BJ (cell line): ENCODE measurements around the gene KIF26B. TPM values are rescaled to one million over a fixed set of nuclear protein-coding genes. Genes with fewer than 3 reads are reported as not detected.

Experiments
- CTCF ChIA-PET: fragments of 350-600 bp; formaldehyde crosslinking; extraction: SDS; loops from one replicate; lab custom pipeline; 2021; ENCODE audit warnings: antibody characterized with exemption, inconsistent platforms; lab: Yijun Ruan, JAX
- POLR2A ChIA-PET: fragments of 300-600 bp; sonication (Branson Sonifier 250); formaldehyde crosslinking; extraction: SDS; loops from one replicate; lab custom pipeline; 2021; ENCODE audit warnings: antibody characterized with exemption; lab: Charles Lee
- DNase-seq: peaks from one replicate; pipeline ENCODE4 v3.0.0-alpha.2; 2011; ENCODE audit warnings: low read depth
- H3K27me3 ChIP-seq: 2 replicates; pipeline ENCODE4 v1.6.0; 2011; ENCODE audit warnings: low read length; ENCODE audit not compliant: control insufficient read depth, insufficient read depth
- H3K36me3 ChIP-seq: 2 replicates; pipeline ENCODE4 v1.5.1; 2011; ENCODE audit warnings: low read length; ENCODE audit not compliant: control insufficient read depth, insufficient read depth
- H3K4me3 ChIP-seq: 2 replicates; pipeline ENCODE4 v1.5.1; 2011; ENCODE audit warnings: low read depth, mild to moderate bottlenecking, control low read depth, low read length
- polyA plus RNA-seq: library from polyadenylated mRNA; depleted of rRNA; stranded (reverse); fragments of >200 nt; gene quantifications from 2 replicates; pipeline ENCODE4 v1.2.3, GENCODE V29; 2011
- TF ChIP-seq, protein P1 (sequence below): IDR thresholded peaks from 2 replicates; pipeline ENCODE4 v1.5.1; 2011; ENCODE audit warnings: low read depth, mild to moderate bottlenecking, control low read depth, inconsistent platforms, low read length, moderate library complexity; ENCODE audit not compliant: insufficient read depth

KIF26B gene
- polyA plus RNA-seq, 1 experiment: 2.8 TPM

DNA sequence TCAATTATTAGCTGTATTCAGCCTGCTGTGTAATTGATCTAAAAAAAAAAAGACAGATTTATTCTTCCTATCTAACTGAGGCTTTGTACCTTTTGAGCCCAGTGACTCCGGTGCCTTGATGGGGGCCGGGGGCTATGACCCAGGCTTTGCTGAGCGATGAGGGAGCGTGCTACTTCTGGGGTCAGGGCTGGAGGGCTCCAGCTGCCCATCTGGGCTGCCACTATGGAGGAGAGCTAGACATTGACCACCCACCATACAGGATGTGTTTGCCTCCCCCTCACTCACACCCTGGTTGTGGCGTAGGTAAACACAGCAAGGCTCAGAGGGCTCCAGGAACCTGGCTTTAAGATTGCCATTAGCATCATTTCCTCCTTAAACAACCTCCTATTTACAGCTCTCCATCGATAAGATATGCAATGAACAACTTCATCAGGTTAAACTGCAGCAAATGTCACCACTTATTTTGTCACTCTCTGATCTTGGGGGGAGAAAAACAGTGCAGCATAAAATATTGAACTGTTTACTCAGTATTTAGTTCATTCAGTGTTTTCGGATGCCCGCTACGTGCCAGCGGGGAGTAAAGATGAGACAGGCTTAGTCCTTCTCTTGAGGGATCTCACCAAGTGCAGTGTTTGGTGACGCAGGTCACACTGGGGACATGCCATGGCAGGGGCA, 231.6 kb downstream of the KIF26B start:
- ChIA-PET POLR2A (no interaction called here), CTCF (interaction anchor here (1.0 to 1.5 kb wide), 4 partner anchors 9 to 412 kb away, joined by 3 to 4 read pairs (median 3); no protein-coding TSS in a partner anchor)
- Histone ChIP-seq H3K4me3 (no peak overlapping the region), H3K27me3 (no peaks in the 10 kb centered on the region), H3K36me3 (no peaks in the 10 kb centered on the region)
- DNase-seq: no peak
- TF ChIP-seq, protein P1, sequence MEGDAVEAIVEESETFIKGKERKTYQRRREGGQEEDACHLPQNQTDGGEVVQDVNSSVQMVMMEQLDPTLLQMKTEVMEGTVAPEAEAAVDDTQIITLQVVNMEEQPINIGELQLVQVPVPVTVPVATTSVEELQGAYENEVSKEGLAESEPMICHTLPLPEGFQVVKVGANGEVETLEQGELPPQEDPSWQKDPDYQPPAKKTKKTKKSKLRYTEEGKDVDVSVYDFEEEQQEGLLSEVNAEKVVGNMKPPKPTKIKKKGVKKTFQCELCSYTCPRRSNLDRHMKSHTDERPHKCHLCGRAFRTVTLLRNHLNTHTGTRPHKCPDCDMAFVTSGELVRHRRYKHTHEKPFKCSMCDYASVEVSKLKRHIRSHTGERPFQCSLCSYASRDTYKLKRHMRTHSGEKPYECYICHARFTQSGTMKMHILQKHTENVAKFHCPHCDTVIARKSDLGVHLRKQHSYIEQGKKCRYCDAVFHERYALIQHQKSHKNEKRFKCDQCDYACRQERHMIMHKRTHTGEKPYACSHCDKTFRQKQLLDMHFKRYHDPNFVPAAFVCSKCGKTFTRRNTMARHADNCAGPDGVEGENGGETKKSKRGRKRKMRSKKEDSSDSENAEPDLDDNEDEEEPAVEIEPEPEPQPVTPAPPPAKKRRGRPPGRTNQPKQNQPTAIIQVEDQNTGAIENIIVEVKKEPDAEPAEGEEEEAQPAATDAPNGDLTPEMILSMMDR: no peak

GRCh38 chr1:245388687-245389086, 233.9 kb downstream of the KIF26B start:
- no peak for DNase-seq
- H3K4me3 ChIP-seq: no peak overlapping the region
- H3K36me3 ChIP-seq: no peaks in the 10 kb centered on the region
- H3K27me3 ChIP-seq: no peaks in the 10 kb centered on the region
- TF ChIP-seq, protein P1: no peak
- ChIA-PET CTCF (interaction anchor here (1.1 kb wide), 1 partner anchor 8 kb away, joined by 4 read pairs; no protein-coding TSS in a partner anchor), POLR2A (no interaction called here)

DNA sequence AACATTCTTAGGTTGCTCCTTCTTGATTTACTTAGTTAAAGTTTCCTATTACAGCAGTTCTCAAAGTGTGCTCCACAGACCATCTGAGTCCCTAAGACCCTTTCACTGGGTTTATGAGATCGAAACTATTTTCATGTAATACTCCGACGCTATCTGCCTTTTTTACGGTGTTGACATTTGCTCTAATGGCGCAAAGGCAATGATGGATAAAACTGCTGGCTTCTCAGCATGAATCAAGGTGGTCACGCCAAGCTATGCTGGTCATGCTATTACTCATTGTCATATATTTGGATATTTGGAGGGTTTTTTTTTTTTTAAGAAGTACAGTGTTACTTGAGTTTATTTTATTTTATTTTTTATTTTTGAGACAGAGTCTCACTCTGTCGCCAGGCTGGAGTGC, 235.1 kb downstream of the KIF26B start:
- CTCF ChIA-PET: interaction anchor here (0.6 kb wide), 1 partner anchor 107 kb away, joined by 3 read pairs; no protein-coding TSS in a partner anchor
- H3K4me3 ChIP-seq: no peak overlapping the region
- no peak for DNase-seq
- TF ChIP-seq, protein P1: no peak
- H3K36me3 ChIP-seq: no peaks in the 10 kb centered on the region
- H3K27me3 ChIP-seq: no peaks in the 10 kb centered on the region
- POLR2A ChIA-PET: no interaction called here

DNA sequence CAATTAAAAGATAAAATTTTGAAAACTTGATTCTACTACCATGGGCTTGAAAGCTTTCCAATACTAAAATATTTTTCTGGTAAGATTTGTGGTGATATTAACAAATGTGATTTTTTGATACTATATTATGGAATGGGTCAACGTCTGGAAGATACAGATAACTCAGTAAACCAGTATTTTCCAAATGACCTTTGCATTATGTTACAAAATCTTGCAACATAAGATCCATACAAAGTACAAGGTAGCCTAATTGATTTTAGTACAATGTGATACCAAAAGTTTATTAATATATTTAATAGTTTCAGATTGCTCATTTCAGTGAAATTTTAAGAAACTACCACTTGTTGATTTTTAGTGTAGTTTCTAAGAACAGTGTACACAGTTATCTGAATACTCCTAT, 236.2 kb downstream of the KIF26B start:
- Histone ChIP-seq H3K4me3 (no peak overlapping the region), H3K36me3 (no peaks in the 10 kb centered on the region), H3K27me3 (no peaks in the 10 kb centered on the region)
- DNase-seq: no peak
- CTCF ChIA-PET: no interaction called here
- TF ChIP-seq, protein P1: no peak
- POLR2A ChIA-PET: no interaction called here

DNA sequence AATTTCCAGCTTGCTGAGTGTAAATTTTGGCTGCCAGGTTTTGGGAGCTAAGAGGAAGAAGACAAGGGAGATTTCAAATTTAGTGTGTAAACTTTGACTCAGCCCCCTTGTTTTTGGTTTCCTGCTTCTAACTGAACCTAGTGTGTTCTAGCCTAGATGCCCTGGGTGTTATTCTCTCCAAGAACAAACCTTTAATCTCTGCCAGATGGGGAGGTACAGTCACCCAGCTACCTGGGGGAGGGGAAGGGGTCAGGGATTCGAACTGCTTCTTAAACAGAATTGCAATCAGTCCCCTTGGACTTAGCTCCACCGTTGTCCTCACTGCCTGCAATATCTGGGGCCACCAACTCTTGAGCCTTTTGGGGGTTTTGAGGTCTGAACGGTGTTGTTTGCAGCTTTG, 238.9 kb downstream of the KIF26B start:
- Histone ChIP-seq H3K27me3 (no peaks in the 10 kb centered on the region), H3K4me3 (no peak overlapping the region), H3K36me3 (no peaks in the 10 kb centered on the region)
- DNase-seq: no peak
- TF ChIP-seq, protein P1: no peak
- CTCF ChIA-PET: no interaction called here
- POLR2A ChIA-PET: no interaction called here
